ENCODE results near the gene TSKU.
"Not testable (repeated sequence)": the region's sequence is repeated elsewhere in the genome, so short reads cannot be mapped to it uniquely, and the experiment has no call there.

TSKU gene

DNA sequence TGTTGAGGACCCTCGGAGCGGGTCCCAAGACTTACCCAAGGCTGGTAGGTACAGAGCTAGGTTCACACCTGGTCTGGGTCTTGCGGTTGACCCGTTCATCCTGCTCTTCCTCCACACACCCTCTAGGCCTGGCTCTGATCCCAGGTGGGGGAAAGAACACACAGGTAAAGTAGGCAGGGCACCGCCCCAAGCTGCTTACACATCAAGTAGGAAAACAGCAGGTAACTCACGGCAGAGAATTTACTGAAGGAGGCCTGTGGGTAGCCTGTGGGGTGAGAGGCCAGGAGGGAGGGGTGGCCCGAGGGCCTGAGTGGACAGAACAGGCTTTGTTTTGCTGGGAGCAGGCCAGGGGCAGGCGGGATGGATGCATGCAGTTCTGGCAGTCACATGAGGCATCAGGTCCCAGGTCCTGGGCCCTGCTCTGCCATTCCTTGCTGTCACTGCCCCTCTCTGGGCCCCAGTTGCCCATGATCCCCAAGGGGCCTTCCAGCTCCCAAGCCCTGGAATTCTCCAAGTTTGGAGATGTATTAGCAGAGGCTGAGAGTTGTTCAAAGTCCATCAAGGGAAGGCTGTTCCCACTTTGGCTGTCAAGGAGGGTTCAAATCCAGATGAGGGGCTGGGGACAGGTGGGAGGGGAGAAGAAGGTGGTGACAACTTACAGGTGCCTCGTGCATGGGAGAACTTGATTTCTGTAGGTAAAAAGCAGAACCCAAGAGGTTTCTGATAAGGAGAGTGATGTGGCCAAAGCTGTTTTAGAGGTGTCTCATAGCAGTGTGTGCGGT, 5.7 kb downstream of the TSKU start:
- no peak for DNase-seq (ENCODE audit: low spot score)

DNA sequence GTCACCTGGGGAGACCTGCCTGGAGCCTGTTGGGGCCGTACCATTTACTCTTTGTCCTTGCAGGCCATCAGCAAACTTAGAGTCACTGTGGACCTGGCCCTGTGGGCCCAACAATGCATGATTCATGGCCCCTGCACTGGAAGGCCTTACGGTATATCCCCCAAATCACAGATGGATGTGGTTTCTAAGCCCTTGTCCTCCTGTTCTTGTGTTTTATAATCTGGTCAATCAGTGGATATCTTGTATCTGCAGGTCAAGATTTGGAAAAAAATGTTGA, 6.2 kb downstream of the TSKU start:
- no peak for DNase-seq (ENCODE audit: low spot score)

DNA sequence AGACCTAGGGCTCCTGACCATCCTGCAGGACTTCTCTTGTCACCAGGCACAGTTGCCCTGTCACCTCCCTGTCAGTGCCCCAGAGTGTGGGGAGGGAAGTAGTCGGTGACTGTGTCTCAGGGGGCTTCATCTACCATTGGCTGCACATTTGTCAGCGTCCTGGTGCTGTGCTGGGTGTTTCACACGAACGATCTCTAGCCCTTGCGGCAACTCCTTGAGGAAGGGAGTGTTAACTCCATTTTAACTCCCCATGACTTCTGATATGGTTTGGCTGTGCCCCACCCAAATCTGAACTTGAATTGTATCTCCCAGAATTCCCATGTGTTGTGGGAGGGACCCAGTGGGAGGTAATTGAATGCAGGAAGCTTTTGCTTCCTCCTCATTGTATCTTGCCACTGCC, 7.1 kb downstream of the TSKU start:
- DNase-seq (ENCODE audit: low spot score) = no peak

DNA sequence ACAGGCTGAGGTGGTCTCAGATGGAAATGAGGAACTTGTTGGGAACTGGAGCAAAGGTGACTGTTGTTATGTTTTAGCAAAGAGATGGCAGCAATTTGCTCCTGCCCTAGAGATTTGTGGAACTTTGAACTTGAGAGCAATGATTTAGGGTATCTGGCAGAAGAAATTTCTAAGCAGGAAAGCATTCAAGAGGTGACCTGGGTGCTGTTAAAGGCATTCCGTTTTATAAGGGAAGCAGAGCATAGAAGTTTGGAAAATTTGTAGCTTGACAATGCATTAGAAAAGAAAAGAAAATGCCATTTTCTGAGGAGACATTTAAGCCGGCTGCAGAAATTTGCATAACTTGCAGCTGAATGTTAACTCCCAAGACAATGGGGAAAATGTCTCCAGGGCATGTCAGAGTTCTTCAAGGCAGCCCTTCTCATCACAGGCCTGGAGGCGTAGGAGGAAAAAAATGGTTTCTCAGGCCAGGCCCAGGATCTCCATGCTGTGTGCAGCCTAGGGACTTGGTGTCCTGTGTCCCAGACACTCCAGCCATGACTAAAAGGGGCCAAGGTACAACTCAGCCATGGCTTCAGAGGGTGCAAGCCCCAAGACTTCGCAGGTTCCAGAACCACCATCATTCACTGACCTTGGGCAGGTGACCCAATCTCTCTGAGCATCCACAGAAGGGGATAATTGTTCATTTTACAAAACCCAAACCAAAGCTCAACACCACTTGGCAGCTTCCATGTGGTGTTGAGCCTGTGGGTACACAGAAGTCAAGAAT, 8.0 kb downstream of the TSKU start:
- DNase-seq (ENCODE audit: low spot score) = not testable (repeated sequence)

GRCh38 chr11:76791861-76792260, 8.7 kb downstream of the TSKU start:
- no peak for DNase-seq (ENCODE audit: low spot score)

DNA sequence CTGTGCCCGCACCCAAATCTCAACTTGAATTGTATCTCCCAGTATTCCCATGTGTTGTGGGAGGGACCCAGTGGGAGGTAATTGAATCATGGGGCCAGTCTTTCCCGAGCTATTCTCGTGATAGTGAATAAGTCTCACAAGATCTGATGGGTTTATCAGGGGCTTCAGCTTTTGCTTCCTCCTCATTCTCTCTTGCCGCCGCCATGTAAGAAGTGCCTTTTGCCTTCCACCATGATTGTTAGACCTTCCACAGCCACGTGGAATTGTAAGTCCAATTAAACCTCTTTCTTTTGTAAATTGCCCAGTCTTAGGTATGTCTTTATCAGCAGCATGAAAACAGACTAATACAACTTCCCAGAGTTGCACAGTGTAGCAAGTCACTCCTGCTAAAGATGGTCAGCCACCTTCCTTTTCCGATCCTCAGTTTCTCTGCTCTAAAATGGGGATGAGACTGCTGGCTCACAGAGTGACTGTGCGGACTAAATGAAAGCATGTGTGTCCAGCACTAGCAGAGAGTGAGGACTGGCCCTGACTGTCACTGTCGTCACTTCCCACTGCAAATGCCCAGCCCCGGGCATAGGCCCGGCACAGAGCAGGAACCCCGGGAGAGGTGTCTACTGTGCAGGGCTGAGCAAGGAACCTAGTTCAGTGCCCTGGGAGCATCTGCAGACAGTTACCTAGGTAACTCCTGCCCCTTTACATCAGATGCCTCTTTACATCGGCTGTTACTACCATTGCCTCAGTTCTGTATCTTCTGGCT, 9.5 kb downstream of the TSKU start:
- DNase-seq (ENCODE audit: low spot score) = no peak

DNA sequence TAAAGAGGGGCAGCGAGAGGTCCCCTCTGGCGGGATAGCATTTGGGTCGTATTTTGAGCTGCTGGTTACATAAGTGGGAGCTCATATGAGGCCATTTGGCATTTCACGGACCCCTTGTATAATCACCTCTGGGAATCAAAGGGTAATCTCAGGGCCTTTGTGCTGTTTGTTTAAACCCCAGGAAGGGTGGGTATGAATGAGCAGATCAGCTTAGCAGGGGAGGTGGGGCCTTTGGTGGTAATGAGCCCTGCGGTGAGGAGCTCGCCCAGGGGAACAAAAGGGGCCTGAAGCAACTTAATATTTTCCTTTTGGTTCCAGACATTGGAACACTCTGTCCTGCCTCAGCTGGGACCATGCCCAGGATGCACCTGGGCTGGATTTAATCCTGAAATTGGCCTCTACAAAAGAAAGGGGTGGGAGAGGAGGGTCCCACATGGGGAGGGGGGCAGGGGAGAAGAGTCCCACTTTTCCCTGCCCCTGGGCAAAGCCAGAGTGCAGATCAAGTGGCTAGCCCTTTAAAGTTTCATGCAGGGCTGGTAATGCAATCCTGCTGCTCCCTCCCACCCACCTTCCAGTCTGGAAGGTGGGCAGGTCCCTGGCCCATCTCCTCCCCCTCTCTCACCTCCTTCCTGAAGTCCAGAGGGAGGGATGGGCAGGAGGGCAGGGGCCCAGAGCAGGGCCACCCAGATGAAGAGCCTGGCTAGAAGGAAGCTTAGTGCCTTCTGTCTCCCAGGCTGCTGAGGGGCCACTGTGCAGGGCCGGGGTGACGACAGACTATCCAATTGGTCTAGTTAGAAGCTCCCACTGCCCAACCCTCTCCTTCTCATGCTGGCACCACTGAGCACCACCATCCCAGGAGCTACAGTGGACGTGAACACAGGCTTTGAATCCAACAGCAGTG, 10.5 kb downstream of the TSKU start:
- DNase-seq (ENCODE audit: low spot score) = no peak

DNA sequence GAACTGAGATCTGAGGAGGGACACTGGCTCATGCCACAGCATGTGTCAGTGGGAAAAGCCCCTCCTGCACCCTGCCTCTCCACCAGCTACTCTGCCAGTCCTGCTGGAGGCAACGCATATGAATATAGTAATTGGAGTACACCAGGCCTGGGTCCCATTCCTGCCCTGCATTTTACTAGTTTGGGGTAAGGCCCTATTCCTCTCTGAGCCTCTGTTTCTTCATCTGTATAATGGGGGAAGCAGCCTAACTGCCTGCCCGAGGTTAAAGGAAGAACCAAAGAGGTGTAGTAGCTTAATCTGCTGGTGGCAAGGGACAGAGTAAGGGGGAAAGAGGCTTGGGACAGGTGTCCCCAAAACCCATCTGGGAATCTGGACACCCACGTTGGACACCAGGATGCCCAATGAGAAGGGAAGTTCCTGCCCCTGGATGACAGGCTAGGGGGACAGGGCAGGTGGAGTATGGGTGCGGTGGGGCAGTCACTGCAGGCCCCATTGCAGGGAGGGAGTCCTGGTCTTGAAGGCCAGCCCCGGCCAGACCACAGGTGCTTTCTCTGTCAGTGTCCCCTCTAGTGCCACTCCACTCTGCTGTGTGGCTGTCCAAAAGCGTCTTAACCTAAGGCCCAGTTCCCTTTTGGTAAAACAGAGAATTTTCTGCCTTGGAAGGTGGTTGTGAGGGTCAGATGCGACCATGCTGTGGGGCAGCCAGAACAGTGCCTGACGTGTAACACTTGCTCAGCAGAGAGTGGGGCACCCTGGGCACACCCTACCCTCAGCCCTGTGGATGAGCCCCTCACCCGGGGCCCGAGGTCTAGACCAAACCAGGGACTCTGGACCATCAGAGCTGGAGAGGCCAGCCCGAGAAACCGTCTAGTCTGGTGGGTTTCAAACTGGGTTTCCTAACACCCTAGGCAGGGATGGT, 11.5 kb downstream of the TSKU start:
- no peak for DNase-seq (ENCODE audit: low spot score)

DNA sequence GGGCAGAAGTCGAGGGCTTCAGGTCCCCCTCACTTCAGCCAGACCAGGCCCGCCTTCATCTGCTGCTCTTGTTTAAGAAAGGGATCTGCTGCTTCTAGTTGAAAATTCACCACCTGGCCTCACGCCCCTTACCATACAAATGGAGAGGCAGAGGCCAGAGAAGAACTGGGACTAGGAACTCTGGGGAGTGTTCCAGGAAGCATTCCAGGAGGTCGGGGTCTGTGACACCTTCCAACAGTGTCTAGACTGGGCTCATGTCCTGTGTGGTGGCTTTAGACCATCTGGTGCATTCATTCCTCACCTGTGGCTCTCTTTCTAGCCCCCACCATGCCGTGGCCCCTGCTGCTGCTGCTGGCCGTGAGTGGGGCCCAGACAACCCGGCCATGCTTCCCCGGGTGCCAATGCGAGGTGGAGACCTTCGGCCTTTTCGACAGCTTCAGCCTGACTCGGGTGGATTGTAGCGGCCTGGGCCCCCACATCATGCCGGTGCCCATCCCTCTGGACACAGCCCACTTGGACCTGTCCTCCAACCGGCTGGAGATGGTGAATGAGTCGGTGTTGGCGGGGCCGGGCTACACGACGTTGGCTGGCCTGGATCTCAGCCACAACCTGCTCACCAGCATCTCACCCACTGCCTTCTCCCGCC, 12.3 kb downstream of the TSKU start:
- DNase-seq (ENCODE audit: low spot score) = no peak

- DNase-seq (ENCODE audit: low spot score) = no peak
Observed at GRCh38 chr11:76795936-76796441, 12.8 kb downstream of the TSKU start.

- no peak for DNase-seq (ENCODE audit: low spot score)
Observed at GRCh38 chr11:76796511-76797198, 13.5 kb downstream of the TSKU start.

DNA sequence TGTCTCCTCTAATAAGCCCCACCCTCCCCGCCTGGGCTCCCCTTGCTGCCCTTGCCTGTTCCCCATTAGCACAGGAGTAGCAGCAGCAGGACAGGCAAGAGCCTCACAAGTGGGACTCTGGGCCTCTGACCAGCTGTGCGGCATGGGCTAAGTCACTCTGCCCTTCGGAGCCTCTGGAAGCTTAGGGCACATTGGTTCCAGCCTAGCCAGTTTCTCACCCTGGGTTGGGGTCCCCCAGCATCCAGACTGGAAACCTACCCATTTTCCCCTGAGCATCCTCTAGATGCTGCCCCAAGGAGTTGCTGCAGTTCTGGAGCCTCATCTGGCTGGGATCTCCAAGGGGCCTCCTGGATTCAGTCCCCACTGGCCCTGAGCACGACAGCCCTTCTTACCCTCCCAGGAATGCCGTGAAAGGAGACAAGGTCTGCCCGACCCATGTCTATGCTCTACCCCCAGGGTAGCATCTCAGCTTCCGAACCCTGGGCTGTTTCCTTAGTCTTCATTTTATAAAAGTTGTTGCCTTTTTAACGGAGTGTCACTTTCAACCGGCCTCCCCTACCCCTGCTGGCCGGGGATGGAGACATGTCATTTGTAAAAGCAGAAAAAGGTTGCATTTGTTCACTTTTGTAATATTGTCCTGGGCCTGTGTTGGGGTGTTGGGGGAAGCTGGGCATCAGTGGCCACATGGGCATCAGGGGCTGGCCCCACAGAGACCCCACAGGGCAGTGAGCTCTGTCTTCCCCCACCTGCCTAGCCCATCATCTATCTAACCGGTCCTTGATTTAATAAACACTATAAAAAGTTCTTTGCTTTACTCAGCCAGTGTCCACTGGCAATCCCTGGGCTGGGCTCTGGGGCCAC, 14.4 kb downstream of the TSKU start:
- no peak for DNase-seq (ENCODE audit: low spot score)

GRCh38 chr11:76798202-76798581, 15.0 kb downstream of the TSKU start:
- no peak for DNase-seq (ENCODE audit: low spot score)

DNA sequence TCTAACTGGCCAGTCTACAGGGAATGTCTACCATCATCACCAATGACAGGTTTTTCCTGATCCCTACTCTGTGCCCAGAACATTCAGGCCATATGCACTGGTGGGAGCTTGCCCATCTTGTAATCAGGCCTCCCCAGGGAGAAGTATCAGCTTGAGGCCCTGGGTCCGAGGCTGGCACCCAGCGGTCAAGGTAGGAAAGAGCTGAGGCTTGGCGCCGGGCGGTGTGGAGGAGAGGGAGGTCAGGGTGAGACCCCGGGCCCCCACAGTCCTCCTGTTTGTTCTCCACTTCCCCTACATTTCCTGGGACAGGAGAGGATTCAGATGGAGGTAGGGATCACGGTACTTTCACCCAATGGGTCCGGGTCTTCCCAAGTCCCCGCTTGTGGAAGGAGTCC, 15.5 kb downstream of the TSKU start:
- DNase-seq (ENCODE audit: low spot score) = no peak

GRCh38 chr11:76799066-76799804, 16.1 kb downstream of the TSKU start:
- peak; percentile 35 for DNase-seq (ENCODE audit: low spot score)

- DNase-seq (ENCODE audit: low spot score) = no peak
Observed at GRCh38 chr11:76800466-76801200, 17.5 kb downstream of the TSKU start.

- no peak for DNase-seq (ENCODE audit: low spot score)
Observed at GRCh38 chr11:76801225-76801624, 18.1 kb downstream of the TSKU start.
